ENCODE results near the gene HCN1.

The HCN1 gene

GRCh38 chr5:45696206-45696836, at the start of gene HCN1:
HCN1 (minus strand) TSS chr5:45696380.
- peak; percentile 53 for DNase-seq

GRCh38 chr5:45741110-45741509, 44.9 kb upstream of the HCN1 start:
- no peak for DNase-seq

- no peak for DNase-seq
Measured at GRCh38 chr5:45737153-45737552, 41.0 kb upstream of the HCN1 start.

- DNase-seq = no peak
Measured at GRCh38 chr5:45725537-45725936, 29.4 kb upstream of the HCN1 start.

GRCh38 chr5:45697201-45697600, 1.0 kb upstream of the HCN1 start:
- DNase-seq = no peak

GRCh38 chr5:45695804-45696156, 400 bp downstream of the HCN1 start:
- DNase-seq = no peak

- no peak for DNase-seq
Measured at GRCh38 chr5:45694971-45695803, 993 bp downstream of the HCN1 start.

GRCh38 chr5:45694255-45694814, 1.8 kb downstream of the HCN1 start:
- DNase-seq = peak; percentile 17

- no peak for DNase-seq
Measured at GRCh38 chr5:45692481-45692880, 3.7 kb downstream of the HCN1 start.

- DNase-seq = no peak
Measured at GRCh38 chr5:45691656-45692055, 4.5 kb downstream of the HCN1 start.

GRCh38 chr5:45687701-45688100, 8.5 kb downstream of the HCN1 start:
- DNase-seq = no peak

GRCh38 chr5:45686620-45687019, 9.6 kb downstream of the HCN1 start:
- DNase-seq = no peak

GRCh38 chr5:45684118-45684517, 12.1 kb downstream of the HCN1 start:
- DNase-seq = no peak

- DNase-seq = no peak
Measured at GRCh38 chr5:45680950-45681349, 15.2 kb downstream of the HCN1 start.

- peak; percentile 5 for DNase-seq
Measured at GRCh38 chr5:45677524-45677923, 18.7 kb downstream of the HCN1 start.

GRCh38 chr5:45672271-45672670, 23.9 kb downstream of the HCN1 start:
- no peak for DNase-seq

- no peak for DNase-seq
Measured at GRCh38 chr5:45648744-45649143, 47.4 kb downstream of the HCN1 start.

- no peak for DNase-seq
Measured at GRCh38 chr5:45643056-45643455, 53.1 kb downstream of the HCN1 start.

GRCh38 chr5:45642370-45642769, 53.8 kb downstream of the HCN1 start:
- DNase-seq = no peak

- DNase-seq = peak; percentile 20
Measured at GRCh38 chr5:45639040-45639439, 57.1 kb downstream of the HCN1 start.

GRCh38 chr5:45627076-45627656, 69.0 kb downstream of the HCN1 start:
- DNase-seq = no peak

GRCh38 chr5:45623832-45624231, 72.3 kb downstream of the HCN1 start:
- DNase-seq = no peak

GRCh38 chr5:45622365-45622764, 73.8 kb downstream of the HCN1 start:
- DNase-seq = peak; percentile 44

GRCh38 chr5:45617859-45618416, 78.2 kb downstream of the HCN1 start:
- DNase-seq = no peak
